Fibroblast of lung (primary cell): Measurements from ENCODE around the gene SLC26A2. TPM values are rescaled to one million over a fixed set of nuclear protein-coding genes. Genes with fewer than 3 reads are reported as not detected.

Source experiments
- DNase-seq, 2 donors: peaks; one replicate each; pipeline versions ENCODE4 v3.0.0 to v3.0.0-alpha.2; 2010; ENCODE audit warnings: low read depth in 2 of 2
- H2AFZ ChIP-seq: 2 replicates; pipeline ENCODE4 v1.5.1; 2012; ENCODE audit warnings: low read length, control low read depth, inconsistent platforms
- H3K27ac ChIP-seq: 2 replicates; pipeline ENCODE4 v1.5.1; 2011; ENCODE audit warnings: low read length, control low read depth; ENCODE audit not compliant: insufficient read depth
- H3K27me3 ChIP-seq: 2 replicates; pipeline ENCODE4 v1.5.1; 2011; ENCODE audit warnings: mild to moderate bottlenecking, low read length; ENCODE audit not compliant: control insufficient read depth, insufficient read depth
- H3K36me3 ChIP-seq: 2 replicates; pipeline ENCODE4 v1.5.1; 2011; ENCODE audit warnings: low read length; ENCODE audit not compliant: control insufficient read depth, insufficient read depth
- H3K4me1 ChIP-seq: 2 replicates; pipeline ENCODE4 v1.5.1; 2011; ENCODE audit warnings: low read length; ENCODE audit not compliant: control insufficient read depth, insufficient read depth; ENCODE audit errors: extremely low read depth
- H3K4me2 ChIP-seq: 2 replicates; pipeline ENCODE4 v1.5.1; 2011; ENCODE audit warnings: low read length, control low read depth; ENCODE audit not compliant: insufficient read depth; ENCODE audit errors: extremely low read depth
- H3K4me3 ChIP-seq, 4 experiments: fragments of 200-600 bp in 1 of 4; sonication (generic) in 1 of 4; replicated peaks in 1 of 4; 2 replicates each; pipeline ENCODE4 v1.5.1; 2011 to 2016; ENCODE audit warnings: low read length in 4 of 4, low read depth in 3 of 4, mild to moderate bottlenecking in 3 of 4, control low read depth in 2 of 4, inconsistent platforms in 1 of 4, mixed read lengths in 1 of 4; ENCODE audit not compliant: insufficient read depth in 1 of 4; ENCODE audit errors: control extremely low read depth in 1 of 4
- H3K79me2 ChIP-seq: 2 replicates; pipeline ENCODE4 v1.5.1; 2012; ENCODE audit warnings: mild to moderate bottlenecking, low read length, inconsistent platforms; ENCODE audit not compliant: control insufficient read depth, insufficient read depth
- H3K9ac ChIP-seq: 2 replicates; pipeline ENCODE4 v1.5.1; 2011; ENCODE audit warnings: mild to moderate bottlenecking, low read length, control low read depth; ENCODE audit not compliant: insufficient read depth
- H3K9me3 ChIP-seq: 2 replicates; pipeline ENCODE4 v1.5.1; 2012; ENCODE audit warnings: low read depth, low read length; ENCODE audit not compliant: control insufficient read depth, insufficient read depth
- H4K20me1 ChIP-seq: 2 replicates; pipeline ENCODE4 v1.5.1; 2011; ENCODE audit warnings: low read length; ENCODE audit not compliant: control insufficient read depth, insufficient read depth; ENCODE audit errors: extremely low read depth
- CTCF ChIP-seq, 2 donors: IDR thresholded peaks in 1 of 2; conservative IDR thresholded peaks in 1 of 2; 1 replicate in 1 of 2; 2 replicates in 1 of 2; pipeline ENCODE4 v1.5.1; 2011 to 2012; ENCODE audit warnings: low read length in 2 of 2, control low read depth in 1 of 2, inconsistent platforms in 1 of 2, low read depth in 1 of 2, mild to moderate bottlenecking in 1 of 2
- EZH2 ChIP-seq: IDR thresholded peaks from 2 replicates; pipeline ENCODE4 v1.5.1; 2012; ENCODE audit warnings: low read length, control low read depth, mild to moderate bottlenecking; ENCODE audit errors: missing control alignments
- polyA plus RNA-seq, 2 donors: library from polyadenylated mRNA; depleted of rRNA in 1 of 2; stranded (reverse) in 1 of 2; unstranded in 1 of 2; fragments of >200 nt; gene quantifications; 2 replicates each; pipeline ENCODE4 v1.2.1, GENCODE V29; 2011 to 2012; ENCODE audit warnings: missing spikeins in 1 of 2
- total RNA-seq: library from RNA; depleted of rRNA; stranded (reverse); fragments of >200 nt; gene quantifications from 2 replicates; pipeline ENCODE4 v1.2.1, GENCODE V29; 2014

Gene SLC26A2
- total and polyA plus RNA-seq, 2 donors (not counting 1 experiment from before 2014, with no cell fraction given): 10.3 to 11.6 TPM

GRCh38 chr5:149959406-149960236 is 937 bp upstream of the SLC26A2 start:
- TF ChIP-seq EZH2 (no peak), CTCF (conservative IDR thresholded peaks at IDR 0.05 in 1 of 2, IDR thresholded peaks at IDR 0.05 in 1 of 2; ENCODE audit: low read depth in 1 of 2, low read length in 2 of 2) (peak; percentile 48 to 56)
- H3K9me3 ChIP-seq: no peaks in the 10 kb centered on the region
- H4K20me1 ChIP-seq: no peaks in the 10 kb centered on the region
- peak overlapping the region; percentile 68 for H3K27ac ChIP-seq
- peaks cover 5% of the 10 kb centered on the region for H3K4me1 ChIP-seq
- H3K79me2 ChIP-seq: no peaks in the 10 kb centered on the region
- no peaks in the 10 kb centered on the region for H3K27me3 ChIP-seq
- peak; percentile 51 to 73 for DNase-seq
- H3K4me2 ChIP-seq: peak overlapping the region; percentile 61
- H3K4me3 ChIP-seq: peak overlapping the region; percentile 33 to 84 (median 72)
- H2AFZ ChIP-seq: peak overlapping the region; percentile 76
- no peaks in the 10 kb centered on the region for H3K36me3 ChIP-seq
- no peak overlapping the region for H3K9ac ChIP-seq

GRCh38 chr5:149961186-149961685 is 678 bp downstream of the SLC26A2 start:
- no peaks in the 10 kb centered on the region for H3K79me2 ChIP-seq
- peaks cover 5% of the 10 kb centered on the region for H3K4me1 ChIP-seq
- H3K4me2 ChIP-seq: peak overlapping the region; percentile 89
- peak overlapping the region; percentile 62 to 84 (median 80) for H3K4me3 ChIP-seq
- no peaks in the 10 kb centered on the region for H3K36me3 ChIP-seq
- H3K27ac ChIP-seq: peak overlapping the region; percentile 55
- no peak for DNase-seq
- TF ChIP-seq EZH2: no peak
- TF ChIP-seq CTCF (conservative IDR thresholded peaks at IDR 0.05 in 1 of 2, IDR thresholded peaks at IDR 0.05 in 1 of 2; ENCODE audit: low read depth in 1 of 2, low read length in 2 of 2): no peak
- H3K27me3 ChIP-seq: no peaks in the 10 kb centered on the region
- H2AFZ ChIP-seq: peak overlapping the region; percentile 86
- H3K9ac ChIP-seq: peak overlapping the region; percentile 65
- H3K9me3 ChIP-seq: no peaks in the 10 kb centered on the region
- H4K20me1 ChIP-seq: no peaks in the 10 kb centered on the region

GRCh38 chr5:149961957-149962409 is 1.4 kb downstream of the SLC26A2 start:
- Histone ChIP-seq H3K9me3 (no peaks in the 10 kb centered on the region), H3K27ac (no peak overlapping the region), H3K9ac (no peak overlapping the region), H3K27me3 (no peaks in the 10 kb centered on the region), H4K20me1 (no peaks in the 10 kb centered on the region), H2AFZ (no peak overlapping the region), H3K4me1 (peaks cover 5% of the 10 kb centered on the region), H3K4me3 (no peak overlapping the region), H3K79me2 (no peaks in the 10 kb centered on the region), H3K4me2 (no peak overlapping the region), H3K36me3 (no peaks in the 10 kb centered on the region)
- TF ChIP-seq EZH2 (no peak), CTCF (conservative IDR thresholded peaks at IDR 0.05 in 1 of 2, IDR thresholded peaks at IDR 0.05 in 1 of 2; ENCODE audit: low read depth in 1 of 2, low read length in 2 of 2) (peak; percentile 65 to 74)
- peak; percentile 52 to 80 for DNase-seq
